ENCODE measurements around the gene SLIT1.

The SLIT1 gene

GRCh38 chr10:97136756-97137155 is 49.0 kb downstream of the SLIT1 start:
- TF ChIP-seq CTBP1 (IDR thresholded peaks at IDR 0.05; ENCODE audit: borderline replicate concordance): no peak
- TF ChIP-seq ELF4 (IDR thresholded peaks at IDR 0.05): no peak
- no peak for TF ChIP-seq L3MBTL2 (conservative IDR thresholded peaks at IDR 0.05)
- TF ChIP-seq FOXM1 (IDR thresholded peaks at IDR 0.05; ENCODE audit: borderline replicate concordance): no peak
- no peak for TF ChIP-seq LEF1 (IDR thresholded peaks at IDR 0.05; ENCODE audit: borderline replicate concordance)
- no peak for TF ChIP-seq ZNF384 (IDR thresholded peaks at IDR 0.05)
- TF ChIP-seq FOXA1 (IDR thresholded peaks at IDR 0.05): no peak
- TF ChIP-seq SP1 (IDR thresholded peaks at IDR 0.05): no peak
- no peak for TF ChIP-seq ARNT (IDR thresholded peaks at IDR 0.05)
- no peak for DNase-seq (ENCODE audit: extremely low spot score)
- ChIA-PET CTCF (interaction anchor here (0.6 to 1.6 kb wide), 4 partner anchors 9 to 74 kb away, joined by 3 to 6 read pairs (median 3); no protein-coding TSS in a partner anchor), POLR2A (no interaction called here)

- ChIA-PET CTCF (no interaction called here), POLR2A (no interaction called here)
- TF ChIP-seq ELF4 (IDR thresholded peaks at IDR 0.05) (no peak), FOXA1 (IDR thresholded peaks at IDR 0.05) (no peak), ZNF384 (IDR thresholded peaks at IDR 0.05) (no peak), L3MBTL2 (conservative IDR thresholded peaks at IDR 0.05) (no peak), LEF1 (IDR thresholded peaks at IDR 0.05; ENCODE audit: borderline replicate concordance) (no peak), NFRKB (IDR thresholded peaks at IDR 0.05) (no peak), SP1 (IDR thresholded peaks at IDR 0.05) (no peak), HDGF (IDR thresholded peaks at IDR 0.05; ENCODE audit: borderline replicate concordance) (no peak), PKNOX1 (IDR thresholded peaks at IDR 0.05) (no peak), FOXM1 (IDR thresholded peaks at IDR 0.05; ENCODE audit: borderline replicate concordance) (no peak), CTBP1 (IDR thresholded peaks at IDR 0.05; ENCODE audit: borderline replicate concordance) (no peak), SUZ12 (IDR thresholded peaks at IDR 0.05) (no peak), BHLHE40 (IDR thresholded peaks at IDR 0.05; ENCODE audit: borderline replicate concordance) (no peak), TARDBP (IDR thresholded peaks at IDR 0.05) (no peak), FOXK2 (IDR thresholded peaks at IDR 0.05) (no peak), ARNT (IDR thresholded peaks at IDR 0.05) (no peak)
- DNase-seq (ENCODE audit: extremely low spot score): no peak
Measured at GRCh38 chr10:97135464-97135863, 50.3 kb downstream of the SLIT1 start.

GRCh38 chr10:97134983-97135382 is 50.8 kb downstream of the SLIT1 start:
- DNase-seq (ENCODE audit: extremely low spot score): no peak
- ChIA-PET POLR2A (no interaction called here), CTCF (no interaction called here)
- TF ChIP-seq NFRKB (IDR thresholded peaks at IDR 0.05) (no peak), HDGF (IDR thresholded peaks at IDR 0.05; ENCODE audit: borderline replicate concordance) (no peak), CTBP1 (IDR thresholded peaks at IDR 0.05; ENCODE audit: borderline replicate concordance) (no peak), FOXK2 (IDR thresholded peaks at IDR 0.05) (no peak), ELF4 (IDR thresholded peaks at IDR 0.05) (no peak), SUZ12 (IDR thresholded peaks at IDR 0.05) (no peak), L3MBTL2 (conservative IDR thresholded peaks at IDR 0.05) (no peak), TARDBP (IDR thresholded peaks at IDR 0.05) (no peak), PKNOX1 (IDR thresholded peaks at IDR 0.05) (no peak), LEF1 (IDR thresholded peaks at IDR 0.05; ENCODE audit: borderline replicate concordance) (no peak), ARNT (IDR thresholded peaks at IDR 0.05) (no peak), BHLHE40 (IDR thresholded peaks at IDR 0.05; ENCODE audit: borderline replicate concordance) (no peak), FOXM1 (IDR thresholded peaks at IDR 0.05; ENCODE audit: borderline replicate concordance) (no peak), ZNF384 (IDR thresholded peaks at IDR 0.05) (no peak)

GRCh38 chr10:97134110-97134509 is 51.6 kb downstream of the SLIT1 start:
- TF ChIP-seq BHLHE40 (IDR thresholded peaks at IDR 0.05; ENCODE audit: borderline replicate concordance) (no peak), ELF4 (IDR thresholded peaks at IDR 0.05) (no peak), FOXM1 (IDR thresholded peaks at IDR 0.05; ENCODE audit: borderline replicate concordance) (no peak), PKNOX1 (IDR thresholded peaks at IDR 0.05) (no peak)
- ChIA-PET CTCF (no interaction called here), POLR2A (interaction anchor here (0.6 kb wide), 1 partner anchor 94 kb away, joined by 3 read pairs; no protein-coding TSS in a partner anchor)
- DNase-seq (ENCODE audit: extremely low spot score): no peak

- ChIA-PET CTCF (interaction anchor here (0.8 kb wide), 1 partner anchor 78 kb away, joined by 4 read pairs; no protein-coding TSS in a partner anchor), POLR2A (no interaction called here)
- no peak for TF ChIP-seq ELF4 (IDR thresholded peaks at IDR 0.05)
- no peak for TF ChIP-seq BHLHE40 (IDR thresholded peaks at IDR 0.05; ENCODE audit: borderline replicate concordance)
- TF ChIP-seq FOXK2 (IDR thresholded peaks at IDR 0.05): no peak
- TF ChIP-seq LEF1 (IDR thresholded peaks at IDR 0.05; ENCODE audit: borderline replicate concordance): no peak
- TF ChIP-seq SUZ12 (IDR thresholded peaks at IDR 0.05): no peak
- no peak for TF ChIP-seq SP1 (IDR thresholded peaks at IDR 0.05)
- no peak for TF ChIP-seq ARNT (IDR thresholded peaks at IDR 0.05)
- TF ChIP-seq PKNOX1 (IDR thresholded peaks at IDR 0.05): no peak
- no peak for TF ChIP-seq NFRKB (IDR thresholded peaks at IDR 0.05)
- no peak for TF ChIP-seq ZNF384 (IDR thresholded peaks at IDR 0.05)
- TF ChIP-seq FOXA1 (IDR thresholded peaks at IDR 0.05): no peak
- TF ChIP-seq FOXM1 (IDR thresholded peaks at IDR 0.05; ENCODE audit: borderline replicate concordance): no peak
- no peak for DNase-seq (ENCODE audit: extremely low spot score)
Measured at GRCh38 chr10:97132273-97132672, 53.5 kb downstream of the SLIT1 start.

- ChIA-PET POLR2A (no interaction called here), CTCF (interaction anchor here (0.8 kb wide), 1 partner anchor 79 kb away, joined by 4 read pairs; no protein-coding TSS in a partner anchor)
- DNase-seq (ENCODE audit: extremely low spot score): no peak
- TF ChIP-seq FOXA1 (IDR thresholded peaks at IDR 0.05): no peak
- no peak for TF ChIP-seq SP1 (IDR thresholded peaks at IDR 0.05)
- TF ChIP-seq ZNF384 (IDR thresholded peaks at IDR 0.05): no peak
- TF ChIP-seq L3MBTL2 (conservative IDR thresholded peaks at IDR 0.05): no peak
Measured at GRCh38 chr10:97131666-97132065, 54.1 kb downstream of the SLIT1 start.
